GM19240 (cell line): ENCODE data around the gene TTLL7.

ENCODE experiments used
- DNase-seq: peaks from one replicate; pipeline ENCODE4 v3.0.0; 2011; ENCODE audit warnings: low spot score; ENCODE audit not compliant: insufficient read length

Gene TTLL7, protein sequence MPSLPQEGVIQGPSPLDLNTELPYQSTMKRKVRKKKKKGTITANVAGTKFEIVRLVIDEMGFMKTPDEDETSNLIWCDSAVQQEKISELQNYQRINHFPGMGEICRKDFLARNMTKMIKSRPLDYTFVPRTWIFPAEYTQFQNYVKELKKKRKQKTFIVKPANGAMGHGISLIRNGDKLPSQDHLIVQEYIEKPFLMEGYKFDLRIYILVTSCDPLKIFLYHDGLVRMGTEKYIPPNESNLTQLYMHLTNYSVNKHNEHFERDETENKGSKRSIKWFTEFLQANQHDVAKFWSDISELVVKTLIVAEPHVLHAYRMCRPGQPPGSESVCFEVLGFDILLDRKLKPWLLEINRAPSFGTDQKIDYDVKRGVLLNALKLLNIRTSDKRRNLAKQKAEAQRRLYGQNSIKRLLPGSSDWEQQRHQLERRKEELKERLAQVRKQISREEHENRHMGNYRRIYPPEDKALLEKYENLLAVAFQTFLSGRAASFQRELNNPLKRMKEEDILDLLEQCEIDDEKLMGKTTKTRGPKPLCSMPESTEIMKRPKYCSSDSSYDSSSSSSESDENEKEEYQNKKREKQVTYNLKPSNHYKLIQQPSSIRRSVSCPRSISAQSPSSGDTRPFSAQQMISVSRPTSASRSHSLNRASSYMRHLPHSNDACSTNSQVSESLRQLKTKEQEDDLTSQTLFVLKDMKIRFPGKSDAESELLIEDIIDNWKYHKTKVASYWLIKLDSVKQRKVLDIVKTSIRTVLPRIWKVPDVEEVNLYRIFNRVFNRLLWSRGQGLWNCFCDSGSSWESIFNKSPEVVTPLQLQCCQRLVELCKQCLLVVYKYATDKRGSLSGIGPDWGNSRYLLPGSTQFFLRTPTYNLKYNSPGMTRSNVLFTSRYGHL

GRCh38 chr1:83998498-83999315 lies at the start of gene TTLL7:
Gene TTLL7, minus strand, starts transcription at chr1:83999132. Its CDS starts 46,921 bp downstream, at chr1:83952211.
- peak; percentile 14 for DNase-seq

GRCh38 chr1:84042461-84042860 lies 43.5 kb upstream of the TTLL7 start:
- DNase-seq = no peak

GRCh38 chr1:84037758-84038611 lies 39.1 kb upstream of the TTLL7 start:
- no peak for DNase-seq

- DNase-seq = no peak
These were observed 32.9 kb upstream of the TTLL7 start for GRCh38 chr1:84031802-84032327.

DNA sequence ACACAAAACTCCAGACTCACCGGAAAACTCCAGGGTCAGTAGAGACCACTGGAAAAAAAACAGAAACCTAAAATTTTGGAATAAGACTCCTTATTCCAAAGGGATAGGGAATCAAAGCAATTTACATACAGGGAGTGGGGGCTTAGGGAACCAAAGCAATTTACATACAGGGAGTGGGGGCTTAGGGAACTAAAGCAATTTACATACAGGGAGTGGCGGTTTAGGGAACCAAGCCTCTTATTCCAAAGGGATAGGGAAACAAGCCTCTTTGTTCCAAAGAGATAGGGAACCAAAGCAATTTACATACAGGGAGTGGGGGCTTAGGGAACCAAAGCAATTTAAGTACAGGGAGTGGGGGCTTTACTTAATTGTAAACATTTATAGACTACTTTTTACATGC lies 28.4 kb upstream of the TTLL7 start:
- no peak for DNase-seq

DNA sequence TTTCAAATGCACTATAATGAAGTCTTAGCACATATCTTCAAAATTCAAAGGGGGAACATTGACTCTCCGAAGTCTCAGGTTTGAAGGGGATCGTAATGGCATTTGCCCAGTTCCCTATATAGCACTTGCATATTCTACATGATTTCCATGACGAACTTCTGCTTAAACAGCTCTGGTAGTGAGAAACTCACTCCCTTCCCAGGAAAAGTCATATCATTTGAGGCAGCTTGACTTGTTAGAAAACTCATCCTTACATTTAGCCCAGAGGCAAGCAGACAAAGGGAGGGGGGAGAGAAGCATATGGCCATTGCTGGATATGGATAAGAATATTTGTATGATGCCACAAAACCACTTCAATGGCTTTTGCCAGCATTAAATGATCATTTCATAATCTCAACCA lies 27.0 kb upstream of the TTLL7 start:
- no peak for DNase-seq

GRCh38 chr1:84021822-84022221 lies 22.9 kb upstream of the TTLL7 start:
- no peak for DNase-seq

- no peak for DNase-seq
These were observed 21.2 kb upstream of the TTLL7 start for GRCh38 chr1:84020151-84020550.

DNA sequence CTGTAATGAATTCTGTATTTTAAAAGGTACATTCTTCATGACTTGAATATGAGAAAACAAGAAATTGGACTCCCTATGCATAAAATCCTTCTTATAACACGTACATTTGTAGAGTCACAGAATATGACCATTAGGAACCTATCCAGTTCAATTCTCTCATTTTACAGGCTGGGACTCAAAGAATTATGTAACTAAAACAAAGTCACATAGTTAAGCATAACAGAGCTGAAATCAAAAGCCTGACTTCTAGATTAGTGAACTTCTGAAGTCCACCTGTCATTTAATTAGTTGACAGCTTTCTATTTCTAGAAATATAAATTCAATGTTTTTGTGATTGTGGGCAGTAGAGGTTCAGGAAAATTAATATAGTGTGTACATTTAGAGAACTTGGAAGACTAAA lies 20.3 kb upstream of the TTLL7 start:
- no peak for DNase-seq

DNA sequence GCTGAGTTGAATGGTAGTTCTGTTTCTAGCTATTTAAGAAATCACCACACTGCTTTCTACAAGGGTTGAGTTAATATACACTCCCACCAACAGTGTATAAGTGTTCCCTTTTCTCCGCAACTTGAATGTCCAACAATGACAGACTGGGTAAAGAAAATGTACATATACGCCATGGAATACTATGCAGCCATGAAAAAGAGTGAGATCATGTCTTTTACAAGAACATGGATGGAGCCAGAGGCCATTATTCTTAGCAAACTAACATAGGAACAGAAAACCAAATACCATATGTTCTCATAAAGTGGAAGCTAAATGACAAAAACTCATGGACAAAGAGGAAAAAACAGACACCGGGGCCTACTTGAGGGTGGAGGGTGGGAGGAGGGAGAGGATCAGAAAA lies 14.8 kb upstream of the TTLL7 start:
- DNase-seq = no peak

GRCh38 chr1:84012018-84012417 lies 13.1 kb upstream of the TTLL7 start:
- DNase-seq = no peak

DNA sequence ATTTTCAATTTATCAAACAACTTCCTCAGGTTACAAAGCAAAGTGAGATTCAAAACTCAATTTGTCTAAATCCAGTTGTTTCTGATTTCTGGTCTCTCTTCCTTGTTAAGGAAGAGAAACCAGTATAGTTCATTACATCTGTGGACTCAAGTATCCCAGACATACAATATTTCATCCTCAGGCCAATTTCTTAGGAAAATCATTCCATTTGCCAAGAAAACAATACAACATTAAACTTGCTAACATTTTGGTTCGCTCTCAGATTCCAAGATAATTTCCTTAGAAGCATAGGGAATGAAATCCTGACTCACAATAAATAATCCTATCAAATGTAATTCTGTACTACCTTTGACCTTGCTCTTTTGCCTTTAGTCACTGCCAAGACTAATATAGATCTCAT lies 11.2 kb upstream of the TTLL7 start:
- no peak for DNase-seq

- DNase-seq = no peak
These were observed 9.7 kb upstream of the TTLL7 start for GRCh38 chr1:84008631-84009030.

GRCh38 chr1:84006591-84006990 lies 7.7 kb upstream of the TTLL7 start:
- DNase-seq = no peak

GRCh38 chr1:84001501-84001900 lies 2.6 kb upstream of the TTLL7 start:
- DNase-seq = no peak

DNA sequence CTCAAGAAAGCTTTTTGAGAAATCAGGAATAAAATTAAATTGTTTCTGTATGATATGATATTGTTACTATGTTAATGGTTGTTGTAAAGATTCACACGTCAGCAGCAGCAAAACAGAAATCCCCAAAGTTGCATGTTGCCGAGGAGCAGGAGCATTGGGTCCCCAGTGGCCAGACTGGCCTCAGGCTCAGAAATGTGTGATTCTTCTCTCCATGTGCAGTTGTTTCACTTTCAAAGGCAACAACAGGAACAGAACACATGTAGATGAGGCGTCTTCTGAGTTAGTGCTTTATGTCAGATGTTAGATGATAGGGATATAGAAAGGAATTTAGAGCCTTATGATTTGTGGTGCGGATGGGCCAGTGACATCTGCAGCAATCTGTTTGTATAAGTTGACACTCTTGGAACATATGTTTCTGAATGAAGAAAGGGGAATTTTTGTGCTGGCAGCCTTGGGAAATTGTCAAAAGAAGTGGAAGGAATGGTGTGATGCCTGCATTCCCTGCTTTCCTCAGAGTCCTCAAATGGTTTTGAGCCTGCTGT lies 2.1 kb upstream of the TTLL7 start:
- DNase-seq = no peak

DNA sequence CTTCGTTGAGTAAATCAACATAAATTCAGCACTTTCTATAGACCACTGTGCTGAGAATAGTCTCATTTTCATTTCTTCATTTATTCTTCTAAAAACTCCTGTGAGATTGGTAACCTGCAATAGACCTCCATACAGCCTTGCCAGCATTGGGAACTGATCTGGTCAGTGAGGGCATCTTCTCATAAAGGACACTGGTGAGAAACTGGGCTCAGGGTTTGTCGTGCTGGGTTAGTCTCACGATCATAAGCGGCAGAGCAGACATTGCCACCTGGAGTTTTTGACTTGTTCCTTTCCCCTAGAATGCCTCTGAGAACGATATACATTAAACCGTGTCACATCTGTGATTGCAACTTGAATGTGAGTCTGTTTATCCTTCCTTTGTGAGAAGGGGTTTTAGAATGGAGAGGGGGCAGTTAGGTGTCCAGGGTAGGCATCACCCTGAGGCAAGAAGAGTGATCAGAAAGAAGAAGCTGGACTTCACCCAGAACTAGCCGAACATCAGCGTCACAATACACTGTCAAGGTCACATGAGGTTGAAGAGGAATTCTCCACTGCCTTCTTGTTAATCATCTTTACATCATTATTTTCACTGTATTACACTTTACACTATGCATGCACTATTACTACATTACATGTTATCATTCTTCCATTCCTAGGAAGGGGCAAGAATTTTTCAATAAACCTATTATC lies 1.4 kb upstream of the TTLL7 start:
- no peak for DNase-seq

DNA sequence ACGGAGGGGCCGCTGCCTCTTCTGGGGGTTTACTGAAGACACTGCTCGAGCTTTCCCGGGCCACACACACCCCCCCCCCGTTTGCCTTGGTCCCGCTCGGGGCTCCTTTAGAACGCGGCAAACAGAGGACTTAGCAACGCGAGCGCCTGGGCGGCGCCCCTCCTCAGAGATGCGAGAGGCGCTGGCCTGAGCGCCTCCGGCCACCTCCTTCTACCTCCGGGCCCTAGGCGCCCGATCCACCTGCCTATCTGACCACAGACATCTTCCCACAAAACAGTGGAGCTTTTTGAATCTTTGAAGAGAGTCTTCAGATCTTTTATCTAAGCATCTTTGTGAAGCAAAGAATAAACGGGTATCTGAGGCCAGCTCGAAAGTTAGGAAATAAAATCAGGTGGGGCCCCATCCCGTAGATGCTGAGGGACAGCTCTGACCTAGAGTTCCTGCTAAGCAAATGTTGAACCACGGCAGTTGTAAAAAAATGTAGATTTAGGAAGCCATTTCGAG lies 436 bp upstream of the TTLL7 start:
- peak; percentile 22 for DNase-seq

DNA sequence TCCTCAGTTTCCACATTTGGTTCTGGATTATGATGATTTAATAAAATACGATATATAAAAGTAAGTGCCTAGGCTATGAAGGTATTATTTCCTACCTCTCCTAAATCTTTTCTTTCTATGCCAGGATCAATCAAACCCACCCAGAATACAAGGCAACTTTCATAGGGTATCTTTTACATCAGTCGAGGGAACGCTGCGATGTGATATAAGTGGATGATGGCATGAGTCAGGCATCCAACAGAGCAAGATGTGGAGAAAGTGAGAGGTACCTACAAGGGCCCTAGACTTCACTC lies 781 bp downstream of the TTLL7 start:
- no peak for DNase-seq

GRCh38 chr1:83997631-83998030 lies 1.3 kb downstream of the TTLL7 start:
- DNase-seq = no peak
